NB4 (cell line): Measurements from ENCODE around the gene TIMP1.

Experiments
- DNase-seq: peaks from one replicate; pipeline ENCODE4 v3.0.0; 2010; ENCODE audit warnings: low read depth
- H3K4me3 ChIP-seq: one replicate; pipeline ENCODE4 v1.5.1; 2011; ENCODE audit warnings: mild to moderate bottlenecking, low read depth, low read length, moderate library complexity
- MYC ChIP-seq: IDR thresholded peaks from 2 replicates; pipeline ENCODE4 v1.6.1; 2011; ENCODE audit warnings: low read depth, low read length
- POLR2A ChIP-seq: IDR thresholded peaks from 2 replicates; pipeline ENCODE4 v1.6.1; 2011; ENCODE audit warnings: mild to moderate bottlenecking; ENCODE audit not compliant: insufficient read length; ENCODE audit errors: extremely low read depth
- TF ChIP-seq, protein P1 (sequence below): IDR thresholded peaks from 2 replicates; pipeline ENCODE4 v1.6.1; 2011; ENCODE audit warnings: low read depth, low read length
- TF ChIP-seq, protein P2 (sequence below): IDR thresholded peaks from one replicate; pipeline ENCODE4 v1.5.1; 2012; ENCODE audit warnings: low read depth, low read length

The TIMP1 gene

DNA sequence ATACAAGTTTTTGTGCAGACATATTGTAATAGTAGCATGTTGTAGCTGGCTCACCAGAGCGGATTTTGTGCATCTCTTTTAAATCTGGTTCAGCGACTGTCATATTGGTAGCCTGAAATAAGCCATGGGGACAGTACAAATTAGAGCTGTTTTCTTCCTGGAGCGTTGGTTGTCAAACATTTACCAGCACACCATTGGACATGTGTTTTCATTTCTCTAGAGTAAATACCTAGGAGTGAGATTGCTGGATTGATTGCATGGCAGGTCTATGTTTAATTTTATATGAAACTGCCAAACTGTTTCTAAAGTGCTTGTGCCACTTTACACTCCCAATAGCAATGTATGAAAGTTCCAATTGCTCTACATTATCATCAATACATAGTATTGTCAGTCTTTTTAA, 23.8 kb upstream of the TIMP1 start:
- DNase-seq: no peak
- no peak overlapping the region for H3K4me3 ChIP-seq
- TF ChIP-seq, protein P1, sequence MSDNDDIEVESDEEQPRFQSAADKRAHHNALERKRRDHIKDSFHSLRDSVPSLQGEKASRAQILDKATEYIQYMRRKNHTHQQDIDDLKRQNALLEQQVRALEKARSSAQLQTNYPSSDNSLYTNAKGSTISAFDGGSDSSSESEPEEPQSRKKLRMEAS: no peak
- TF ChIP-seq, protein P2, sequence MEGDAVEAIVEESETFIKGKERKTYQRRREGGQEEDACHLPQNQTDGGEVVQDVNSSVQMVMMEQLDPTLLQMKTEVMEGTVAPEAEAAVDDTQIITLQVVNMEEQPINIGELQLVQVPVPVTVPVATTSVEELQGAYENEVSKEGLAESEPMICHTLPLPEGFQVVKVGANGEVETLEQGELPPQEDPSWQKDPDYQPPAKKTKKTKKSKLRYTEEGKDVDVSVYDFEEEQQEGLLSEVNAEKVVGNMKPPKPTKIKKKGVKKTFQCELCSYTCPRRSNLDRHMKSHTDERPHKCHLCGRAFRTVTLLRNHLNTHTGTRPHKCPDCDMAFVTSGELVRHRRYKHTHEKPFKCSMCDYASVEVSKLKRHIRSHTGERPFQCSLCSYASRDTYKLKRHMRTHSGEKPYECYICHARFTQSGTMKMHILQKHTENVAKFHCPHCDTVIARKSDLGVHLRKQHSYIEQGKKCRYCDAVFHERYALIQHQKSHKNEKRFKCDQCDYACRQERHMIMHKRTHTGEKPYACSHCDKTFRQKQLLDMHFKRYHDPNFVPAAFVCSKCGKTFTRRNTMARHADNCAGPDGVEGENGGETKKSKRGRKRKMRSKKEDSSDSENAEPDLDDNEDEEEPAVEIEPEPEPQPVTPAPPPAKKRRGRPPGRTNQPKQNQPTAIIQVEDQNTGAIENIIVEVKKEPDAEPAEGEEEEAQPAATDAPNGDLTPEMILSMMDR: no peak
- TF ChIP-seq POLR2A: no peak
- no peak for TF ChIP-seq MYC

DNA sequence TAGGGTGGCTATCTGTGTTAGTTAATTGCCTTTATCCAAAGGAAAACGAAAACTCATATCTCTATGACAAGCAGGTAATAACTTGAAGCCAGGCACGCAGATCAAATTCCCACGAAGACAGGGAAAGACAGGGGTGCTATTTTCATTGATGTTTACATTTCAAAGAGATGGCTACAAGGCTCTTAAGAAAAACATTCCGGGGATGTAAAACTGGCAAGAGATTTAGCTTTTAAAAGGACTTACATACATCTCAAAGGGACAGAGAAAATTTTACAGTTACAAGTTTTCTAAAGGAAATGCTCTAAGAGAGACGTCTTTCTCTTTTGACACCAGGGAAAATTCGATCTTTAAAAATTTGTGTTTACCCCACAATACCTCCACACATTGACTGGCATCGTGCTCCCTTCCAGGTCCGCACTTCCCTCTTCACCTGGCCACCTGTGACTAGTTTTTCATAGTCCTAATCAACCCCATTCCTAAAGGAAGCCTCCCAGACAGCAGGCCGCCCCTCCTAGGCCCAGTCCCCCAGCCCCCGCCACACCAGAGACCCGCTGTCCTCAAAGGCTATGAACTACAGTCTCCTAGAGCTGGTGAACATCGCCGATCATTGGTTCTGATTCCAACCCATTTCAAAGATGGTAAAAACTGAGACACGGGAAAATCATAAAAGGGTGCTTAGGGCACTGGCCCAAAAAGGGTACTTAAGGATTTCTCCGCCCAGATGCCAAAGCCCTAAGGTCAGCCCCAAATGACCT, 21.9 kb upstream of the TIMP1 start:
- peak overlapping the region; percentile 91 for H3K4me3 ChIP-seq
- DNase-seq: no peak
- 0 out of 2 replicates have a peak, but pooled peaks have one; percentile 4 for TF ChIP-seq MYC
- TF ChIP-seq, protein P1: no peak
- TF ChIP-seq, protein P2: no peak
- TF ChIP-seq POLR2A: no peak

DNA sequence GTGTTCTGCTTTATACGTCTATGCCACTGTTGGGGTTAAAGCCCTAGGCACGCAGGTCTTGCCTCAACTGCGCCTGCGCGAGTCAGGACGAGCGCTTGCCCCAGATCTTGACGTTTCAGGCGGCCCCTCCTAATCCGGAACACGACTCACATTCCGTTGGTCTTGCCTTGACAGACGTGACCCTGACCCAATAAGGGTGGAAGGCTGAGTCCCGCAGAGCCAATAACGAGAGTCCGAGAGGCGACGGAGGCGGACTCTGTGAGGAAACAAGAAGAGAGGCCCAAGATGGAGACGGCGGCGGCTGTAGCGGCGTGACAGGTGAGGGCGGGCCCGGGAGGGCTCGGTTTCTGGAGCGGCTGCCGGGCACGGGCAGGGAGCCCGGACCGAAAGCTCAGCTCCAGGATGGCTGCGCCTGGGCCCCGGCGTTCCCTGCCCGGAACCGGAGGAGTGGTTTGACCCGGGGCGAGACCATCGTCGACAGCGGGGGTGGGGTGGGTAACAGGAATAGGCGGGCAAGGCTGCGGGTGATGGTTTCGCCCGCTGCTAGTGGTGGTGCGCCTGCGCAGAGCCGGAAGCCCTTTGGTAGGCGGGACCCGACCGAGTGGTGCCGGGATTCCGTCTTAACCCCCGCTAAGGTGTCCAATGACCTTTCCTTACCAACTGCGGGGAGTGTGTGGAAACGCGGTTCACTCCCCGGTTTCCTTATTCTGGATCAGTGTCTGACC, 21.1 kb upstream of the TIMP1 start, which contains the start of gene ARAF:
TSS of gene ARAF (plus strand) at position 272 of the 725 bp plus-strand sequence. CDS start 1,763 bp downstream, outside the sequence.
- TF ChIP-seq, protein P2: no peak
- TF ChIP-seq MYC: peak; percentile 6; the same call in 1 of the 2 replicates
- TF ChIP-seq POLR2A: peak; percentile 65
- DNase-seq: peak; percentile 99
- peak within 1 kb of the TSS; percentile 91 for H3K4me3 ChIP-seq

DNA sequence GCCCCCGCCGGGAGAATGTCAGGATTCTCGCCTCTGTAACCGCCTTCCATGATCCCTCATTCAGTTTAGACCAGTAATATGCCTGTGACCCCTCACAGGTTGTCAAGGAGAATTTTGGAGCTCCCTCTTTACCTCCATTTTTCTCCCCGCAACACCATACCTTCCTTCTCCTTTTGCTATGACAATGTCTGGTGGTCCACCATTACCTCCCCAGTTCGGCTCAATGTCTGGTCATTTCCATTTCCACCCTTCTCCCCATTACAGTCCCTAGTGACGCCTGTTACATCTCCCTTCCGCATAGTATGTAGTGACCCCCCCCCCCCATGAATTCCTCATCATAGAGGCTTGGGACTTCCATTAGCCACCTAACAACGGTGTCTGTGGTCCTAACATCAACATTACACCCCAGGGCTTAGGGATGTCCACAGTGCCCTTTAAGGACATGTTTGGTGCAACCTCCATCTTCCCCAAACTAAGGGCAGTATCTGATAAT, 20.5 kb upstream of the TIMP1 start:
- peak overlapping the region; percentile 91 for H3K4me3 ChIP-seq
- DNase-seq: no peak
- TF ChIP-seq POLR2A (no peak), MYC (no peak)
- TF ChIP-seq, protein P2: no peak
- TF ChIP-seq, protein P1: no peak

DNA sequence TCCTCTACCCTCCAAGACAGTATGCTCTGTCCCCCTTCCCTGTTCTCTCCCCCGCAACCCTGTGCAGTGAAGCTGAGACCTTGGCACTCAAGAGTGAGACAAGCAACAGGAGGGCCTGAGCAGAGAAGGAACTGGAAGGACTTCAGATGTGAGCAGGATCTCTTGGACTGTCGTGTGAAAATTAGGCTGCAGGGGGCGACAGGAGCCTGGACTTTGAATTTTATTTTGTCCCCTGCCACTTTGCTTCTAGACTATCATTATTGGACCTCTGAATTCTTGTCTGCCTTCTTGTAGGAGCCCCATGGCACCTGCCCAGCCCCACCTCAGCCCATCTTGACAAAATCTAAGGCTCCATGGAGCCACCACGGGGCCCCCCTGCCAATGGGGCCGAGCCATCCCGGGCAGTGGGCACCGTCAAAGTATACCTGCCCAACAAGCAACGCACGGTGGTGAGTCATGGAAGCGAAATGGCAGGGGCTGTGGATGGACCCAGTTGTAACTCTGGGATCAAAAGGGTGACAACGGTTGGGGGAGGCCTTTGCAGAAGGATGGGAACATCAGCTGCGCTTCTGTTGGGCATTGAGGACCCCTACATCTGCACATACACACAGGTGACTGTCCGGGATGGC, 19.5 kb upstream of the TIMP1 start:
- DNase-seq: peak; percentile 66
- no peak overlapping the region for H3K4me3 ChIP-seq
- TF ChIP-seq, protein P2: peak; percentile 17
- no peak for TF ChIP-seq POLR2A
